Stimulated activated CD8-positive, alpha-beta memory T cell treated with anti-CD3 and anti-CD28 coated beads, Interleukin-4, amount 100 ng/mL, for 4 hours (primary cell): ENCODE results near the gene PGAP3.
"Not testable (repeated sequence)": the region's sequence is repeated elsewhere in the genome, so short reads cannot be mapped to it uniquely, and the experiment has no call there.

Source experiments
- DNase-seq, 2 donors: peaks; one replicate each; pipeline ENCODE4 v3.0.0-alpha.2; 2020; ENCODE audit warnings: low read depth in 2 of 2, low spot score in 1 of 2

The PGAP3 gene

GRCh38 chr17:39687546-39688474, at the start of gene PGAP3:
Gene PGAP3 (minus strand): TSS chr17:39688057. CDS start chr17:39688014, 43 bp downstream.
- DNase-seq, result peak; percentile 75 to 76

GRCh38 chr17:39737206-39737759, 49.4 kb upstream of the PGAP3 start:
- no peak for DNase-seq

- DNase-seq, result no peak
Observed at GRCh38 chr17:39736319-39737165, 48.7 kb upstream of the PGAP3 start.

- no peak for DNase-seq
Observed at GRCh38 chr17:39735882-39736281, 48.0 kb upstream of the PGAP3 start.

GRCh38 chr17:39732586-39732985, 44.7 kb upstream of the PGAP3 start:
- DNase-seq, result no peak

GRCh38 chr17:39730095-39730921, 42.5 kb upstream of the PGAP3 start, which contains the start of gene MIEN1:
Gene MIEN1 (minus strand): TSS chr17:39730532. CDS start chr17:39730495, 37 bp downstream.
- peak; percentile 81 to 94 for DNase-seq

- no peak for DNase-seq
Observed at GRCh38 chr17:39729280-39729851, 41.5 kb upstream of the PGAP3 start.

GRCh38 chr17:39727556-39727955, 39.7 kb upstream of the PGAP3 start:
- no peak for DNase-seq

GRCh38 chr17:39726617-39727016, 38.8 kb upstream of the PGAP3 start:
- DNase-seq, result no peak

- not testable (repeated sequence) for DNase-seq
Observed at GRCh38 chr17:39725923-39726322, 38.1 kb upstream of the PGAP3 start.

- no peak for DNase-seq
Observed at GRCh38 chr17:39724731-39725130, 36.9 kb upstream of the PGAP3 start.

- DNase-seq, result no peak
Observed at GRCh38 chr17:39722965-39723848, 35.4 kb upstream of the PGAP3 start.

- DNase-seq, result no peak
Observed at GRCh38 chr17:39722104-39722503, 34.2 kb upstream of the PGAP3 start.

- DNase-seq, result no peak
Observed at GRCh38 chr17:39719563-39720355, 31.9 kb upstream of the PGAP3 start.

GRCh38 chr17:39717660-39718059, 29.8 kb upstream of the PGAP3 start:
- no peak for DNase-seq

GRCh38 chr17:39716879-39717536, 29.2 kb upstream of the PGAP3 start:
- no peak for DNase-seq

GRCh38 chr17:39716073-39716818, 28.4 kb upstream of the PGAP3 start:
- no peak for DNase-seq
